ACHN (cell line): ENCODE data around the gene HCFC1.
A peak's percentile ranks its signal among the peaks of the same experiment; 100 is the strongest.
"Not testable (repeated sequence)": the region's sequence is repeated elsewhere in the genome, so short reads cannot be mapped to it uniquely, and the experiment has no call there.

Source experiments
- DNase-seq: peaks from one replicate; pipeline ENCODE4 v3.0.0-alpha.2; 2015
- in situ Hi-C: cut with HindIII; loops from 2 replicates; pipeline ENCODE4 v1.10.0; 2017; ENCODE audit warnings: low sequenced_read_pairs, low pct_ligation_motif_present, low pct_unique_long_range_greater_than_20kb

HCFC1 gene

GRCh38 chrX:154011376-154012335 is 40.0 kb upstream of the HCFC1 start:
- in situ Hi-C loops = no loop called here
- DNase-seq = no peak

- in situ Hi-C loops = no loop called here
- DNase-seq = no peak
Measured at GRCh38 chrX:154010330-154011087, 38.9 kb upstream of the HCFC1 start.

- in situ Hi-C loops = no loop called here
- DNase-seq = no peak
Measured at GRCh38 chrX:154008521-154008920, 36.9 kb upstream of the HCFC1 start.

DNA sequence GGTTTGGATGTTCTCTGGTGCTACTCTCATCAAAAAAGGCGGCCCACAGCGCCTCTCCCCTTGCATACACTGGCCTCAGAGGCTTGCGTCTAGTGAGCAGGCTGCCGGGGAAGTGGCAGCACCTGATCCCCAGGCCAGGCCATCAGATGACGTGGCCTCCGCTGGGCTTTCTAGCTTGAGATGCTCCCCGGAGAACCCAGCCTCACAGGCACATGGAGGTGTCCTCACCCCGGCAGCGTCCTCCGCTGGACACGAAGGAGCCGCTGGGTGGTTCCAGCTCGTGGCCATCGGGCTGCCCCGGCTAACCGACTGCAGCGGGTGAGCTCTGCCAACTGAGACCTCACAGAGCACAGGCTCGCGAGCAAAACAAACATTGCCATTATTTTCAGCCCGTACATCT is 35.3 kb upstream of the HCFC1 start:
- no peak for DNase-seq
- in situ Hi-C loops = no loop called here

- in situ Hi-C loops = no loop called here
- no peak for DNase-seq
Measured at GRCh38 chrX:154004315-154004714, 32.7 kb upstream of the HCFC1 start.

DNA sequence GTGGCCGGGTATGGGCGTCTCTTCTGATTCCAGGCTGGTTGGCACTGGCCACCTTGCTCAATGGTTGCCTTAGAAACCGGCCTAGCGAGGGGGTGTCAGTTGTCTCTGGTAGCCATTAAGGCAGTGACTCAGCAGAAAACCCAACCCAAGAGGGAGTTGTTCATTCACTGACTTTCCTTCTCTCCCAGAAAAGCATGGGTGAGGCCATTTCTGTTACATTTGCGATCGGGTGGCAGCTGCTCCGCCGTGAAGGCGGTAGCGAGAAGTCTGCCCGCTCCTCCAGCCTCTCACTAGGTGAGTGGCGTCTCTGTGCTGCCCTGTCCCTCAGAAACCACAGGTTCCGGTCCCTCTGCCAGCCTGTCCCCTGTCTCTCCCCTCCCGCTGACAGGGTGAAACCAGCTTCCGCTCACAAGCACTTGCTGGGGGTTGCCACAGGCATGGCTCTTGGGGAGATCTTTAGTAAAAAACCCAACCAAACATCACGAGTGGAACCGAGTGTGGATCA is 30.6 kb upstream of the HCFC1 start:
- DNase-seq = peak; percentile 18
- in situ Hi-C loops = no loop called here

- no peak for DNase-seq
- in situ Hi-C loops = no loop called here
Measured at GRCh38 chrX:154000051-154000450, 28.4 kb upstream of the HCFC1 start.

DNA sequence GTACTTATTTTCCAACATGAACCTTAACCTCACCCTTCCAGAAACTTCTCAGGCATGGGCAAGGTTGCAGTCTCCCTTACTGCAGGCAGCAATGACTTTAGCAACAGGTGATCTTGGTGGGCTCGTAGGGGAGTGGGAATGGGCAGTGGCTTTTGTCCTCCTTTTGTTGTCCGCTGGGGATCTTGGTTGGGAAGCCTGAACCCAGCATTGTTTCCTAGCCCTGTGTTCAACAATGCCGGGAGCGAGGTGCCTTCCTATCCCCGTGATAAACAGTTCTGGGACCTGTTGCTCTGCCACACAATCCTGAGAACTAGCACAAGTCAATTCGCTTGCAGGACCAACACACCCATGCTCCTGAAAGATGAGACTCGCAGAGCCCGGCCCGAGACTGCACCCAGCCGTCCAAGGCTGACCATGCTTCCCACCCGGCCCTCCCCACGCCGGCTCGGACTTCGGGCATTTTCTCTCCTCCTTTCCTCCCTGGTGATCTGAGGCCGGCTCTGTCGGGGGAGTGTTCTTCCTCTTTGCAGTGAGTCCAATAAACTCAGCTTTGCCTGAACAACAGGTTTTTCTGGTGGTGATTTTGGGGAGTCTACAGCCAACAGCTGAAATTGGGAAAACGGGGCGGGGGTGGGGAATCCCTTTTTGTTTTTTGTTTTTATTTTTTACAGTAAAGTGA is 27.9 kb upstream of the HCFC1 start:
- DNase-seq = no peak
- in situ Hi-C loops = no loop called here

DNA sequence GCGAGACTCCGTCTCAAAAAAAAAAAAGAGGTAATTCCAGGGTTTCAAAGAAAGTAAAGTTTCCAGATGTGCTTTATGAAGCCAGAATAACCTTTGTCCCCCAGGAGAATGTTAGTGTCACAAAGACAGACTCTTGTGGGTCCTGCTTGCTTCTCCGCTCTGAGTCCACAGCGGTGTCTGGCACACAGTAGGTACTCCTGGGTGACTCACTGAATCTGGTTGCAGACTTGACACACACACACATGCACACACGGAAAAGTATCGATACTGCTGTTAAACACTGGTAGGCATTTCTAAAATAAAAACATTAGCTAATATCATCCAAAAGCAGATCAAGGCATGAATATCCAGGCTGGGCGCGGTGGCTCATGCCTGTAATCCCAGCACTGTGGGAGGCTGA is 23.9 kb upstream of the HCFC1 start:
- in situ Hi-C loops = no loop called here
- DNase-seq = no peak

DNA sequence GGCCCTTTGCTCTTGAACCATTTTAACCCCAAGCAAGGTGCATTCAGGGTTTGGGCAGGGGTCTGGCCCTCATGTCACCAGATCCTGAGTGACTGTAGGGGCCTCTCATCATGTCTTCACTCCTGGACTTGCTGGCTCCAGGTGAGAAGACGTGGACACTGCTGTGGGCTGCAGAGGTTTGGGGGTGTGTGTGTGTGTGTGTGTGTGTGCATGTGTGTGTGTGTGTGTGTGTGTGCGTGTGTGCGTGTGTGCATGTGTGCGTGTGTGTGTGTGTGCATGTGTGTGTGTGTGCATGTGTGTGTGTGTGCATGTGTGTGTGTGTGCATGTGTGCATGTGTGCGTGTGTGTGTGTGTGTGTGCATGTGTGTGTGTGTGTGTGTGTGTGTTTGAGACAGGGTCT is 22.8 kb upstream of the HCFC1 start:
- DNase-seq, in situ Hi-C loops: not testable (repeated sequence)

- in situ Hi-C loops = no loop called here
- DNase-seq = no peak
Measured at GRCh38 chrX:153993978-153994377, 22.4 kb upstream of the HCFC1 start.

GRCh38 chrX:153993079-153993478 is 21.5 kb upstream of the HCFC1 start:
- no peak for DNase-seq
- in situ Hi-C loops = no loop called here

GRCh38 chrX:153992180-153992579 is 20.6 kb upstream of the HCFC1 start:
- in situ Hi-C loops = no loop called here
- no peak for DNase-seq

DNA sequence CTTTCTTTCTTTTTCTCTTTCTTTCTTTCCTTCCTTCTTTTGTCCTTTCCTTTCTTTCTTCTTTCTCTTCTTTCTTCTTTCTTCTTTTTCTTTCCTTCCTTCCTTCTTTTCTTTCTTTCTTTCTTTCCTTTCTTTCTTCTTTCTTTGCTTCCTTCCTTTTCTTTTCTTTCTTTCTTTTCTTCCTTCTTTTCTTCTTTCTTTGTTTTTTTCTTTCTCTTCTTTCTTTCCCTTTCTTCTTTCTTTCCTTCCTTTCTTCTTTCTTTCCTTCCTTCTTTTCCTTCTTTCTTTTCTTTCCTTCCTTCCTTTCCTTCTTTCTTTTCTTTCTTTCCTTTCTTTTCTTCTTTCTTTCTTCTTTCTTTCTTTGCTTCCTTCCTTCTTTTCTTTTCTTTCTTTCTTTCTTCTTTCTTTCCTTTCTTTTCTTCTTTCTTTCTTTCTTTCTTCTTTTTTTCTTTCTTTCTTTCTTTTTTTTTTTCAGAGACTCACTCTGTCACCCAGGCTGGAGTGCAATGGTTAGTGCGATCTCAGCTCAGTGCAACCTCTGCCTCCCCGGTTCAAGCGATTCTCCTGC is 19.5 kb upstream of the HCFC1 start:
- in situ Hi-C loops = no loop called here
- DNase-seq = no peak

DNA sequence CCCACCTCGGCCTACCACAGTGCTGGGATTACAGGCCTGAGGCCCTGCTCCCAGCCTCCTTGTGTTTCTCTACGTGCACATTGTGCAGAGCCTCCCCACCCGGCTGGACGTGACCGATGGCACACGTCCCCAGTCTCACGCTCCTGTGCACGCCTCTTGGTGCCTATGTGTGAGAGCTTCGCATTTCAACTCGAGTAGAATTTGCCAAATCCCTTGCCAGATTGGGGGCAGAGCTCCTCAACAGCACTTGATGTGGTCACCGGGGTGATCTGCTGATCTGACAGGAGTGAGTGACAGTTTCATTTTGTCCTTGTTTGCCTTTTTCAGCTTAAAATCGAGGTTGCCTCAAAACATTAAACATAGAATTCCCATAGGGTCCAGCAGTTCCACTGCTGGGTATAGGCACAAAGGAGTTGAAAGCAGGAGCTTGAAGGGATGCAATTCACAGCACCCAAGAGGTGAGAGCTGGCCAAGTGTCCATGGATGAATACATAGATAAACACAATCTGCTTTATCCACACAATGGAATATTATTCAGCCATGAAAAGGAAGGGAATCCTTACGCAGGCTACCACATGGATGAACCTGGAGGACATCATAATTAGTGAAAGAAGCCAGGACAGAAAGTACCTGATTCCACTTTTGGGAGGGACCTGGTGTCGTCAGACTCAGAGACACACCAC is 18.5 kb upstream of the HCFC1 start:
- in situ Hi-C loops = no loop called here

GRCh38 chrX:153988493-153988892 is 16.9 kb upstream of the HCFC1 start:
- in situ Hi-C loops = no loop called here
- no peak for DNase-seq

More for the DNA sequence above, 18.5 kb upstream of the HCFC1 start:
- DNase-seq = no peak

DNA sequence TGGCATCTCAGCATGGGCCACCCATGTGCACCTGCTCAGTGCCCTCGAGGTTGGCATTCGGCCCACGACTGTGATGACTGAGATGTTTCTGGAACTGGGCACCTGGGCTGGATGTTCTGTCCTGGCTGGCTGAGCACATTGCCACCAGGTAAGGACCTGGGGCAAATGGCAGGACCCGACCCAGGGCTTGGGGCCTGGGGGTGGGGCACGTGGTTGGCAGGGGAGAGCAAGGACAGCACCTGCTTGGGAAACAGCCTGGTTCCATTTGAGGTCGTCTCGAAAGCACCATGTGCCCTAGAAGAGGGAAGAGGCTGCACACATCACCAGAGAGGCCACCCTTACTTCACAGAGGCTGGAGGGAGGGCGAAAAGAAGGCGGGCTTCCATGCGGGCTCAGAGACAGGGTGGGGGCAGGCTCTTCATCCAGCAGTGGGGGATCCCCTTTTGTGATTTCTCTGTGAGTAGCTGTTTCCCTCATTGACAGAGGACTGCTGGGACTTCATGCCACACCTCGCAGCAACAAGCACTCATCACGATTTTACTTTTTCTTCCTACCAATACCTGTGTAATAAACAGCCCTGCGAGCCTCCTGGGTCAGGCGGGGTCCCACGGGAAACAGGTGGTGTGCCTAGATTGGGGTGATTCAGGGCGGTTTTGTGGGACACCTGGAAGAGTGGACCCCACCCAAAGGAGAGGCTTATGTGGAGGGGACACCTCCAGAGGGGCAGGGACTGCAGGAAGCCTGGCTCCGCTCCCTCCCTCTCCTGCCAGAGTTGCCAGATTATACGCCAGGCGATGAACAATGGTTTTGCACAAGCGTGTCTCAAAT is 12.9 kb upstream of the HCFC1 start:
- no peak for DNase-seq
- in situ Hi-C loops = no loop called here
